Fibroblast of lung (primary cell): ENCODE data around the gene AKAP13. TPM values are rescaled to one million over a fixed set of nuclear protein-coding genes. Genes with fewer than 3 reads are reported as not detected.

Source experiments
- DNase-seq, 2 donors: peaks; one replicate each; pipeline versions ENCODE4 v3.0.0 to v3.0.0-alpha.2; 2010; ENCODE audit warnings: low read depth in 2 of 2
- H2AFZ ChIP-seq: 2 replicates; pipeline ENCODE4 v1.5.1; 2012; ENCODE audit warnings: low read length, control low read depth, inconsistent platforms
- H3K27ac ChIP-seq: 2 replicates; pipeline ENCODE4 v1.5.1; 2011; ENCODE audit warnings: low read length, control low read depth; ENCODE audit not compliant: insufficient read depth
- H3K27me3 ChIP-seq: 2 replicates; pipeline ENCODE4 v1.5.1; 2011; ENCODE audit warnings: mild to moderate bottlenecking, low read length; ENCODE audit not compliant: control insufficient read depth, insufficient read depth
- H3K36me3 ChIP-seq: 2 replicates; pipeline ENCODE4 v1.5.1; 2011; ENCODE audit warnings: low read length; ENCODE audit not compliant: control insufficient read depth, insufficient read depth
- H3K4me1 ChIP-seq: 2 replicates; pipeline ENCODE4 v1.5.1; 2011; ENCODE audit warnings: low read length; ENCODE audit not compliant: control insufficient read depth, insufficient read depth; ENCODE audit errors: extremely low read depth
- H3K4me2 ChIP-seq: 2 replicates; pipeline ENCODE4 v1.5.1; 2011; ENCODE audit warnings: low read length, control low read depth; ENCODE audit not compliant: insufficient read depth; ENCODE audit errors: extremely low read depth
- H3K4me3 ChIP-seq, 4 experiments: fragments of 200-600 bp in 1 of 4; sonication (generic) in 1 of 4; replicated peaks in 1 of 4; 2 replicates each; pipeline ENCODE4 v1.5.1; 2011 to 2016; ENCODE audit warnings: low read length in 4 of 4, low read depth in 3 of 4, mild to moderate bottlenecking in 3 of 4, control low read depth in 2 of 4, inconsistent platforms in 1 of 4, mixed read lengths in 1 of 4; ENCODE audit not compliant: insufficient read depth in 1 of 4; ENCODE audit errors: control extremely low read depth in 1 of 4
- H3K79me2 ChIP-seq: 2 replicates; pipeline ENCODE4 v1.5.1; 2012; ENCODE audit warnings: mild to moderate bottlenecking, low read length, inconsistent platforms; ENCODE audit not compliant: control insufficient read depth, insufficient read depth
- H3K9ac ChIP-seq: 2 replicates; pipeline ENCODE4 v1.5.1; 2011; ENCODE audit warnings: mild to moderate bottlenecking, low read length, control low read depth; ENCODE audit not compliant: insufficient read depth
- H3K9me3 ChIP-seq: 2 replicates; pipeline ENCODE4 v1.5.1; 2012; ENCODE audit warnings: low read depth, low read length; ENCODE audit not compliant: control insufficient read depth, insufficient read depth
- H4K20me1 ChIP-seq: 2 replicates; pipeline ENCODE4 v1.5.1; 2011; ENCODE audit warnings: low read length; ENCODE audit not compliant: control insufficient read depth, insufficient read depth; ENCODE audit errors: extremely low read depth
- CTCF ChIP-seq, 2 donors: IDR thresholded peaks in 1 of 2; conservative IDR thresholded peaks in 1 of 2; 1 replicate in 1 of 2; 2 replicates in 1 of 2; pipeline ENCODE4 v1.5.1; 2011 to 2012; ENCODE audit warnings: low read length in 2 of 2, control low read depth in 1 of 2, inconsistent platforms in 1 of 2, low read depth in 1 of 2, mild to moderate bottlenecking in 1 of 2
- EZH2 ChIP-seq: IDR thresholded peaks from 2 replicates; pipeline ENCODE4 v1.5.1; 2012; ENCODE audit warnings: low read length, control low read depth, mild to moderate bottlenecking; ENCODE audit errors: missing control alignments
- polyA plus RNA-seq, 2 donors: library from polyadenylated mRNA; depleted of rRNA in 1 of 2; stranded (reverse) in 1 of 2; unstranded in 1 of 2; fragments of >200 nt; gene quantifications; 2 replicates each; pipeline ENCODE4 v1.2.1, GENCODE V29; 2011 to 2012; ENCODE audit warnings: missing spikeins in 1 of 2
- total RNA-seq: library from RNA; depleted of rRNA; stranded (reverse); fragments of >200 nt; gene quantifications from 2 replicates; pipeline ENCODE4 v1.2.1, GENCODE V29; 2014

AKAP13 gene
- total and polyA plus RNA-seq, 2 donors (not counting 1 experiment from before 2014, with no cell fraction given): 8.3 to 68.4 TPM

DNA sequence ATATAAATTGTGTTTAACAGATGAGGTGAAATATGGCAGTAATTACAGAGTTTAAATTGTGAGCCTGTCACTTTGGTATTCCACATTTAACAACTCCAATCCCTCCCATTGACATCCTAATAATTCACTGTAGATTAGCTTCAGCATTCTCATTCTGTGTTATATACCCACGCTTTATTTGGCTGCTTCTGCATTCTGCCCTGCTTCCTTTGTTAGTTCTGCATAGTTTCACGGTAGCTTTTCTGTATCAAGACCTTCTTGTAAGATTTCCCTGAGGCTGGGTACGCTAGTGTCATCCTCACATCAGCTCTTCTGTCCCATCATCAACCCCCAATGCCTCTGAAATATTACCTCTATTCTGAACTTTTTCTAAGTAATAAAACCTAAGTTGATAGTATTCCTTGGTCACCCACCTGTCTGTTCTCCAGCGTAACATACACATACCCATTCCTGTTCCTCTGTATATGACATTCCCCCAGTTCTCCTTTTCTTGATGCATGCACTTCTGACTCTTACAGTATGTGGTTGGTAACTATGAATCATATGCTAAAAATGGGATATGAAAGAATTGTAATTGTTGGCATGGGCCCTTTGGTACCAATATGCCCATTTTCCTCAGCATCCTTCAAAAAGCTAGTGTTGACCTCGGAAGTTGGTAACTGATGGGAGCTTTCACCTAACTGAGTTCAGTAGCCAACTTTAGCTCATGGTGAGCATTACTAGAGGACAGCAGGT is 243.1 kb downstream of the AKAP13 start:
- H3K79me2 ChIP-seq: peaks cover 53% of the 10 kb centered on the region
- peak overlapping the region in 1 of 4 experiments; percentile 68 for H3K4me3 ChIP-seq
- TF ChIP-seq CTCF (conservative IDR thresholded peaks at IDR 0.05 in 1 of 2, IDR thresholded peaks at IDR 0.05 in 1 of 2; ENCODE audit: low read depth in 1 of 2, low read length in 2 of 2) (no peak), EZH2 (no peak)
- no peak overlapping the region for H2AFZ ChIP-seq
- peaks cover 25% of the 10 kb centered on the region for H3K4me1 ChIP-seq
- H3K27ac ChIP-seq: peak overlapping the region; percentile 83
- H4K20me1 ChIP-seq: no peaks in the 10 kb centered on the region
- H3K9me3 ChIP-seq: no peaks in the 10 kb centered on the region
- peak; percentile 44 to 67 for DNase-seq
- peak overlapping the region; percentile 81 for H3K4me2 ChIP-seq
- H3K9ac ChIP-seq: no peak overlapping the region
- no peaks in the 10 kb centered on the region for H3K36me3 ChIP-seq
- H3K27me3 ChIP-seq: no peaks in the 10 kb centered on the region

- no peaks in the 10 kb centered on the region for H3K27me3 ChIP-seq
- no peaks in the 10 kb centered on the region for H4K20me1 ChIP-seq
- peaks cover 24% of the 10 kb centered on the region for H3K4me1 ChIP-seq
- peak in 1 of 2 donors; percentile 21 for DNase-seq
- no peak overlapping the region for H3K9ac ChIP-seq
- TF ChIP-seq EZH2 (no peak), CTCF (conservative IDR thresholded peaks at IDR 0.05 in 1 of 2, IDR thresholded peaks at IDR 0.05 in 1 of 2; ENCODE audit: low read depth in 1 of 2, low read length in 2 of 2) (no peak)
- peak overlapping the region in 1 of 4 experiments; percentile 12 for H3K4me3 ChIP-seq
- H3K4me2 ChIP-seq: peak overlapping the region; percentile 59
- H3K36me3 ChIP-seq: no peaks in the 10 kb centered on the region
- H3K27ac ChIP-seq: peak overlapping the region; percentile 48
- H3K9me3 ChIP-seq: no peaks in the 10 kb centered on the region
- no peak overlapping the region for H2AFZ ChIP-seq
- H3K79me2 ChIP-seq: peaks cover 53% of the 10 kb centered on the region
Measured at GRCh38 chr15:85624291-85624801, 243.9 kb downstream of the AKAP13 start.

- no peak overlapping the region for H2AFZ ChIP-seq
- no peak for DNase-seq
- peaks cover 45% of the 10 kb centered on the region for H3K79me2 ChIP-seq
- no peaks in the 10 kb centered on the region for H3K27me3 ChIP-seq
- no peaks in the 10 kb centered on the region for H3K9me3 ChIP-seq
- H3K4me2 ChIP-seq: peak overlapping the region; percentile 10
- H3K36me3 ChIP-seq: no peaks in the 10 kb centered on the region
- H3K9ac ChIP-seq: no peak overlapping the region
- H3K27ac ChIP-seq: peak overlapping the region; percentile 57
- H3K4me3 ChIP-seq: no peak overlapping the region
- TF ChIP-seq EZH2 (no peak), CTCF (conservative IDR thresholded peaks at IDR 0.05 in 1 of 2, IDR thresholded peaks at IDR 0.05 in 1 of 2; ENCODE audit: low read depth in 1 of 2, low read length in 2 of 2) (no peak)
- no peaks in the 10 kb centered on the region for H4K20me1 ChIP-seq
- H3K4me1 ChIP-seq: peaks cover 22% of the 10 kb centered on the region
Measured at GRCh38 chr15:85625166-85625830, 244.9 kb downstream of the AKAP13 start.
